GM04504 (cell line): ENCODE results near the gene PLAAT5.
"Not testable (repeated sequence)": the region's sequence is repeated elsewhere in the genome, so short reads cannot be mapped to it uniquely, and the experiment has no call there.

ENCODE experiments used
- DNase-seq: peaks from one replicate; pipeline ENCODE4 v3.0.0-alpha.2; 2012; ENCODE audit warnings: low read depth

The PLAAT5 gene

DNA sequence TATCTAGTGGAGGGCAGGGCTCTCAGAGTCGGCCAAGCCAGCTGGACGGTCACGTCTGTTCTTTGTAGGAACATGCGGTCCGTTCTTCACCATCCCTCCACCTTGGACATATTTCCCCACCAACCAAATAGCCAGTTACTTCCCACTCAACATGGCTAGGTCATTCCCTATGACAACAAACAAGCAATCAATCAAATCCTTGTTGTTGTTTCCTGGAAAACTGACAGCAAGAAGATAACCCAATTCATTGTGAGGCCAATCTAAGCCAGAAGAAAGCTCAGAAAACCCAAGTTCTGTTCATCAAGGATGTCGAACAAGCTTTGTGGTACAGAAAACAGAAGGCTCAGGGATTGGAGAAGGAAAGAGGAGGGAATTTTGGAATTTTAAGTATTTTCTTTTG is 10.9 kb downstream of the PLAAT5 start:
- DNase-seq: no peak

DNA sequence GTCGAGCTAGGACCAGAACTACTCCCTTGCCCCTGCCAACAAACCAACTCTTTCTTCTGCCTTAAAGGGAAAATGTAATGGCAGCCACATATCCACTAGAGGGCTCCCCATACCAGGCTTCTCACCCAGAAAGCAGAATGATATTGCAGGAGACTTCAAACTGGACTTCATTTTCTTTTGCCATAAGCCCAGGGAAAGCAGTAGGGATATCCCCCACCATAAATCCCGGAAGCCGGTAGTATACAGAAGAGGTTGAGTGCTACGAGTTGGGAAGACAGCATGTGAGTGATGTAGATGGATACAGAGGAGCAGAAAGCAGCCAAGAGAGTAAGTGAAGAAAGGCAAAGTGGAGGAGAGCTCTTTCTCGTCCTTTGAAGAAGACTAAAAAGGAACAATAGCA is 12.1 kb downstream of the PLAAT5 start:
- peak; percentile 24 for DNase-seq

DNA sequence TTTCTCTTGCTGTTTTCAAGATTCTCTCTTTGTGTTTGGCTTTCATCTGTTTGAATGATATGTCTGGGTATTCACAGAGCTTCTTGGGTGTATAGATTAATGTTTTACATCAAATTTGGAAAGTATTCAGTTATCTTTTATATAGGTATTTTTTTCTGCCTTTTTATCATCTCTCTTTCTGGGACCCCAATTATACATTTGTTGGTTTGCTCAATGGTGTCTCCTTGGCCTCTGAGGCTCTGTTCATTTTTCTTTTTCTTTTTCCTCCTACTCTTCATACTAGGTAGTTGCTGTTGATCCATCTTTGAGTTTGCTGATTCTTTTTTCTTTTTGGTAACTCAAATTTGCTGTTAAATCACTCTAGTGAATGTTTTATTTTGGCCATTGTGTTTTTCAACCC is 14.3 kb downstream of the PLAAT5 start:
- no peak for DNase-seq

DNA sequence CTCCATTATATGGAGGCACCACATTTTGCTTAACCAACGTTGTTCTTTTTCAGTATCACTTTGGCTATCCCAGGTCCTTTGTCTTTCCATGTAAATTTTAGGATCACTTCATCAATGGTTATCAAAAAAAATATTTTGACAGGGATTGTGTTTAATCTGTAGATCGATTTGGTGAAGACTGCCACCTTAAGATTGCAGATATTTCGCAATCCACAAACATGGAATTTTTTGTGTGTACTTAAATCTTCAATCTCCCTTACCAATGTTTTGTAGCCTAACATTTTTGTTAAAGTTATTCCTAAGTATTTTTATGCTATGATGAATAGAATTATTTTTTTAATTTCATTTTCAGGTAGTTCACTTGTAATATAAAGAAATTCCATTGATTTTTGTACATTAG is 18.6 kb downstream of the PLAAT5 start:
- DNase-seq: no peak

DNA sequence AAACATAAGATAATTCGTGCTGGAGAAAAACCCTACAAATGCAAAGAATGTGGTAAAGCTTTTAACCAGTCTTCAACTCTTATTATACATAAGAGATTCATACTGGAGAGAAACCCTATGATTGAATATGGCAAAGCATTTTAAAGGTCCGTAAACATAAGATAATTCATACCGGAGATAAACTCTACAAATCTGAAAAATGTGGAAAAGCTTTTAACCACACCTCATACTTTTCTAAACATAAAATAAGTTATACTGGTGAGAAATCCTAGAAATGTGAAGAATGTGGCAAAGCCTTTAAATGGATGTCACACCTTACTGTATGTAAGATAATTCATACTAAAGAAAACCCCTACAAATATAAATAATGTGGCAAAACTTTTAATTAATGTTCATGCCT is 20.7 kb downstream of the PLAAT5 start:
- no peak for DNase-seq

DNA sequence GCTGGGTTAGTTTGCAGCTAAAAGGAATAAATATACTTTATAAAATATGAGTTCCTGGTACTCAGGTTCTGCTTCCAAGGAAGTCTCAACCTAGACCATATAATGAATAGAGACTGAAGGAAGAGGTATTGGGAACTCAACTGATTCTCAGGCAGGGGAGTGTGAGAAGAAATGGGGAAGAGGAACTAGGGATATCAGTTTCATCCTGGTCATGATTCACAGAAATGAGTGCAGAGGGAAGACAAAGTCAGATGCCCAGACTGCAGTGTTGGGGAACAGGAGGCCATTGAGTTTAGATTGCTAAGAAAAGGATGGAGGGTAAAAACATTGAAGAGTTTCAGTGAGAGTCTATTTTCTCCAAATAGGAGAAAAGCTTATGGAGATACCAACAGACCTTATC is 28.8 kb downstream of the PLAAT5 start:
- DNase-seq: no peak

DNA sequence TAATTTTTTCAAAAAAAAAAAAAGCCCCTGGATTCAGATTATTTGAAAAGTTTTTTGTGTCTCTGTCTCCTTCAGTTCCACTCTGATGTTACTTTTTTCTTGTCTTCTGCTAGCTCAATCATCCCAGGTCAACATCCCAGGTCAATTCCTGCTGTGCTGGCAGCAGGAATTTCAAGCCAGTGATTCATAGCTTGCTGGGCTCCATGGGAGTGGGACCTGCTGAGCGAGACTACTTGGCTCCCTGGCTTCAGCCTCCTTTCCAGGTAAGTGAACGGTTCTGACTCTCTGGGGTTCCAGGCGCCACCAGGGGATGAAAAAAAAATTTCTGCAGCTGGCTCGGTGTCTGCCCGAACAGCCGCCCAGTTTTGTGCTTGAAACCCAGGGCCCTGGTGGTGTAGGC is 31.4 kb downstream of the PLAAT5 start:
- no peak for DNase-seq

DNA sequence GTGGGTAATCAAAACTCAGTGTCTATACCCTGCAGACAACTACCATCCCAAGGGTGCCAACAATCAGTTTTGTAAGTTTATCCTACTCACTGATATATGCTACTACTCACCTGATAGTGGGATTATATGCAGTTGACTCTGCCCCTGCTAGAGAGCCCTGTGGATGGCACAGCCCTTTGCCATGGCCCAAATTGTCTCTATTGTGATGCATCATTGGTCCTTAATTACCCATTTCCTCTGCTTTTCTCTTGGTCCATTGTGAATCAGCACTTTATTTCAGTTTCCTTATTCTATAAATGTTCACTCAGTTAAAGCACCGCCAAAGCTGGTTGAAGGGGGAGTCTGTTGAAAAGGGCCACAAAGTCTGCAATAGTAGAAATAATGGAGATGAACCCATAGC is 42.3 kb downstream of the PLAAT5 start:
- DNase-seq: no peak

DNA sequence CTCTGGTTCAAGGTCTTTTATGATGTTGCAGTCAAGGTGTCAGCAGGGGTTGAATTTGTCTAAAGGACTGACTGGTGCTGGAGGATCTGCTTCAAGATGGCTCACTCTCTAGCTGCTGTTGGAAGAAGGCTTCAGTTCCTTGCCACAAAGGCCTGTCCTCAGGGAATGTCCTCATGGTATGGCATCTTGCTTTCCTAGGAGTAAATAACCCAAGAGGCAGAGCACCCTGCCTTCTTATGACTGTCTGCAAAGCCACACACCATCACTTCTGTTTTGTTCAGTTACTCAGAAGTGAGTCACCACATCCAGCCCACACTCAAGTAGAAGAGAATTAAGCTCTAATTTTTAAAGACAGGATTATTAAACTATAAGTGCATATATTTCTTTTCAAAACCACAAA is 45.2 kb downstream of the PLAAT5 start:
- DNase-seq: no peak

DNA sequence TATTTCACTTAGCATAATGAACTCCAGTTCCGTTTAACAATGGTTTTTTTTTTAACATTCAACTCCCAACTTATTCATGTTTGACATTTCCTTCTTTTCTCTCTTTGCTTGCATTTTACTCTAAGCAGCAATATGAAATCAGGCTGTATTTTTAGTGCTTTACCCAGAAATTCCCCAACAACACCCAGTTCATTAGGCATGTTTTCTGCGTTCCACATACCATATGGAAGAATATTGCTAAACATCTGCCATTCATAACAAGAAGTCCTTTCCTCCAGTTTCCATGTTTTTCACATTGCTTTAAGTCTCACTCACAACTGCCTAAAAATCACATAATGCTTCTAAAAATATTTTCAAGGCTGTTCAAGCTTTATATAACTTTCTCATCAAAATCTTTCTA is 45.8 kb downstream of the PLAAT5 start:
- no peak for DNase-seq

DNA sequence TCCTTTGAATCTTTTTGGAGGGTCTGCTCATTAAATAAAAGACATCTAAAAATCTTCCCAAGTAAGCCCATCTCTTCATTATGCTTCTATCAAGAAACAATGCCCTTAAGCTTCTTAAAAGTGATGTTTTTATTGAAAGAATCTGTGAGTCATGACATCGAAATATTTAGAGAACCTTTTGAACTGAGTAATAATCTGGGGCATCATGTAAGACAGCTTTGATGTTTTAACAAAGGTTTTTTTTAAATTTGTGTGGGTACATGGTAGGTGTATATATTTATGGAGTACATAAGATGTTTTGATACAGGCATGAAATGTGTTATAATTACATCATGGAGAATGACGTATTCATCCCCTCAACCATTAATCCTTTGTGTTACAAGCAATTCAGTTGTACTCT is 46.8 kb downstream of the PLAAT5 start:
- DNase-seq: no peak

DNA sequence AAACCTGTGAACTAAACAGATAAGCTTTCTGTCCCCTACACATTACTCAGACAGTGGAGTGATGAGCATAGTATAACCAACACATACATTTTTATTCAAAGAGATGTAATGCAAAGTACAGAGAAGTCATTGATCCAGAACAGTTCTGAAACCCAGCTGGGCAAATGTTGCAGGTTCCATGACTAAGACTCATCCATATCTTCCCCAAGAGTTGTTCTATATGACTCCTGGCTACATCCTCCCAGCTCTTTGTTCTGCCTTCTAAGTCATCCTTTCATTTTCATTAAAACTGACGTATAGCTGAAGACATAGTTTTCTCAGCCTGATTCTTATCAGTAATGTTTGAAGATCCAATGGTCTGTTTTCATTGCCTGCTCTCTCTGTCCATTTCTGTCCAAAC is 47.3 kb downstream of the PLAAT5 start:
- no peak for DNase-seq

DNA sequence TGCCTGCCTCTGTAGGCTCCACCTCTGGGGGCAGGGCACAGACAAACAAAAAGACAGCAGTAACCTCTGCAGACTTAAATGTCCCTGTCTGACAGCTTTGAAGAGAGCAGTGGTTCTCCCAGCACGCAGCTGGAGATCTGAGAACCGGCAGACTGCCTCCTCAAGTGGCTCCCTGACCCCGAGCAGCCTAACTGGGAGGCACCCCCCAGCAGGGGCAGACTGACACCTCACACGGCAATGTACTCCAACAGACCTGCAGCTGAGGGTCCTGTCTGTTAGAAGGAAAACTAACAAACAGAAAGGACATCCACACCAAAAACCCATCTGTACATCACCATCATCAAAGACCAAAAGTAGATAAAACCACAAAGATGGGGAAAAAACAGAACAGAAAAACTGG is 55.1 kb downstream of the PLAAT5 start:
- not testable (repeated sequence) for DNase-seq

DNA sequence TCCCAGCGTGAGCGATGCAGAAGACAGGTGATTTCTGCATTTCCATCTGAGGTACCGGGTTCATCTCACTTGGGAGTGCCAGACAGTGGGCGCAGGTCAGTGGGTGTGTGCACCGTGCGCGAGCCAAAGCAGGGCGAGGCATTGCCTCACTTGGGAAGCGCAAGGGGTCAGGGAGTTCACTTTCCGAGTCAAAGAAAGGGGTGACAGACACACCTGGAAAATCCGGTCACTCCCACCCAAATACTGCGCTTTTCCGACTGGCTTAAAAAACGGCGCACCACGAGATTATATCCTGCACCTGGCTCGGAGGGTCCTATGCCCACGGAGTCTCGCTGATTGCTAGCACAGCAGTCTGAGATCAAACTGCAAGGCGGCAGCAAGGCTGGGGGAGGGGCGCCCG is 55.6 kb downstream of the PLAAT5 start:
- not testable (repeated sequence) for DNase-seq

DNA sequence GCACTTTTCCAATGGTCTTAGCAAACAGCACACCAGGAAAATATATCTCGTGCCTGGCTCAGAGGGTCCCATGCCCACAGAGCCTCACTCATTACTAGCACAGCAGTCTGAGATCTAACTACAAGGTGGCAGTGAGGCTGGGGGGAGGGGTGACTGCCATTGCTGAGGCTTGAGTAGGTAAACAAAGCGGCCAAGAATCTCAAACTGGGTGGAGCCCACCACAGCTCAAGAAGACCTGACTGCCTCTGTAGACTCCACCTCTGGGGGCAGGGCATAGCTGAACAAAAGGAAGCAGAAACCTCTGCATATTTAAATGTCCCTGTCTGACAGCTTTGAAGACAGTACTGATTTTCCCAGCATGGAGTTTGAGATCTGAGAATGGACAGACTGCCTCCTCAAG is 60.2 kb downstream of the PLAAT5 start:
- DNase-seq: not testable (repeated sequence)

DNA sequence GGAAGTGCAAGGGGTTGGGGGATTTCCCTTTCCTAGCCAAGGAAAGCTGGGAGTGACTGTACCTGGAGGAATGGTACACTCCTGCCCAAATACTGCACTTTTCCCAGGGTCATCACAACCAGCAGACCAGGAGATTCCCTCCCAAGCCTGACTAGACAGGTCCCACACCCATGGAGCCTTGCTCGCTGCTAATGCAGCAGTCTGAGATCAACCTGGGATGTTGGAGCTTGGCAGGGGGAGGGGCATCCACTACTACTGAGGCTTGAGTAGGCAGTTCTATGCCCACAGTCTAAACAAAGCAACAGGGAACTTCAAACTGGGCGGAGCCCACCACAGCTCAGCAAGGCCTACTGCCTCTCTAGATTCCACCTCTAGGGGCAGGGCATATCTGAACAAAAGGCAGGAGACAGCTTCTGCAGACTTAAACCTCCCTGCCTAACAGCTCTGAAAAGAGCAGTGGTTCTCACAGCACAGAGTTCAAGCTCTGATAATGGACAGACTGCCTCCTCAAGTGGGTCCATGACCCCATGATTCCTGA is 62.9 kb downstream of the PLAAT5 start:
- DNase-seq: no peak

DNA sequence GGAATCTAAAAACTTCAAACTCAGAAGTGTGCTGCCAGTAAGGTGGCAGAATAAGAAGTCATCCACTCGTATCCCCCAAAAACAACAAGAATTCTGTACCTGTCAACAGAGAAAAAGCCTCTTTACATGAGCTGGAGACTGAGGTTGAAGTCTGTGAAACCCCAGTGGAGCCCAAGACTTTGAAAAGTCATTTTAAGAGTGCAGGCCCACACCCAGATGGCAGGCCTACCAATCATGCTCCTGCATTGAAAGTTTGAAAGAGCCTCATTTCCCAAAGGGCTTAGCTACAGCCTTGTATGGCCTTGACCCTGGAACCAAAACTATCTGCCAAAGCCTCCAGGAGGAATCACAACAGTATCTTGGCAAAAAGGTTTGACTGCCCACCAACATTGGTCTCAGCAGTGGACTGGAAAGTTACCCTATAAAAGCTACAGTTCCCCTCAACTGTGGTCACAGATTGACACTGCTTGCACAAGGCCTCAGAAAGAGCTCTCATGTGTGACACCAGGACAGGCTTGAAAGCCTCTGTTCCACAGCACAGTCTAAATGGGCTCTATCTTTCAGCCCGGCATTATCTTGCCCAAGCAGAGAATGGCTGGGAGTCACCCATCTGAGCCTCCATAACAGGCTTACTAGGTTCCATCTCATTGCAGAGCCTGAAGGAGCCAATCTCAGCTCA is 73.7 kb downstream of the PLAAT5 start:
- DNase-seq: no peak
